MV-4-11 (cell line): ENCODE data around the gene APOL2.
A peak's percentile ranks its signal among the peaks of the same experiment; 100 is the strongest.
"Not testable (repeated sequence)": the region's sequence is repeated elsewhere in the genome, so short reads cannot be mapped to it uniquely, and the experiment has no call there.

ENCODE experiments used
- DNase-seq: peaks from one replicate; lab custom pipeline; 2025; lab: John Stamatoyannopoulos, UW

The APOL2 gene

DNA sequence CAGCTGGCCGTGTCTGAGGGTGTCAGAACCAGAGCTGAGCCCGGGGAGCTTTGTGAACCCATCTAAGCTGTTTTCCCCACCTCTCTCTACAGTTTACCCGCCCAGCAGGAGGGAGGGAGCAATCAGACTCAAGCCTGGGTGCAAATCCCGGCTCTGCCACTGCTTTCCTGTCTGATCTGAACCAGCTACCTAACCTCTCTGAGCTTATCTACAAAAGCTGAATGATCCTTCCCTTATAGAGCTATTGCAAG is 252 bp downstream of the APOL2 start:
- DNase-seq, result no peak

DNA sequence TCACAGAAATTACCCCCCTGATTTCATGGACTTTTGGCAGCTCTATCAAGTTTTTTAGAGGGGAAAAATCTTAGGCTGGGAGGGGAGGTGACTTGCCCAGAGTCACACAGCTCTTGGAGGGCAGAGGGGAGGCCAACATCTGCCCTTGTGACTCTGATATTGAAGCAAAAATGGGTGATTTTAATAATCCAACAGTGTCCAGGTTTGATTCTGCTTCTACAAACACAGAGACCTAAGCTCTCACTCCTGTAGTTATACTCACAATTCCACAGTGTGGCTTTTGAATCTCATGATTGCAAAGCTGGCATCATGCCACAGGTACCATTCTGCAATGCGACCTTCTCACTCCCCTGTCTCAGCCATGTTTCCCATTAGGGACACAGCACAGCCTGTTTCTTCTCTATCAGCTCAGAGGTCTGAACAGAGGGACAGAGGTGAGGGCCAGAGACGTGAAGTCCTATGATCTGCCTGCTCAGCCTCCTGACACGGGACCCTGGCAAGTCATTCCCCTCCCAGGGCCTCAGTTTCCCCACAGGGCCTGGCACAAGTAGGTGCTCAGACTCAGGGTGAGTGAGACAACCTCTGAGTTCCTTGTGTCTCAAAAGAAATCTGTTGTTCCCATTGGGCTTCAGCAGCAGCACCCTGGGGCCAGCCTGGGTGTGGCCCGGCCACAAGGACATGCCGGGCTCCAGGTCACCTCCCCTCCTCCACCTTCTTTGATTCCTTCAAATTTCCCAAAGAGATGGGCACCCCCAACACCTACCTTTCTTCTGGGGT is 766 bp downstream of the APOL2 start:
- DNase-seq, result no peak

DNA sequence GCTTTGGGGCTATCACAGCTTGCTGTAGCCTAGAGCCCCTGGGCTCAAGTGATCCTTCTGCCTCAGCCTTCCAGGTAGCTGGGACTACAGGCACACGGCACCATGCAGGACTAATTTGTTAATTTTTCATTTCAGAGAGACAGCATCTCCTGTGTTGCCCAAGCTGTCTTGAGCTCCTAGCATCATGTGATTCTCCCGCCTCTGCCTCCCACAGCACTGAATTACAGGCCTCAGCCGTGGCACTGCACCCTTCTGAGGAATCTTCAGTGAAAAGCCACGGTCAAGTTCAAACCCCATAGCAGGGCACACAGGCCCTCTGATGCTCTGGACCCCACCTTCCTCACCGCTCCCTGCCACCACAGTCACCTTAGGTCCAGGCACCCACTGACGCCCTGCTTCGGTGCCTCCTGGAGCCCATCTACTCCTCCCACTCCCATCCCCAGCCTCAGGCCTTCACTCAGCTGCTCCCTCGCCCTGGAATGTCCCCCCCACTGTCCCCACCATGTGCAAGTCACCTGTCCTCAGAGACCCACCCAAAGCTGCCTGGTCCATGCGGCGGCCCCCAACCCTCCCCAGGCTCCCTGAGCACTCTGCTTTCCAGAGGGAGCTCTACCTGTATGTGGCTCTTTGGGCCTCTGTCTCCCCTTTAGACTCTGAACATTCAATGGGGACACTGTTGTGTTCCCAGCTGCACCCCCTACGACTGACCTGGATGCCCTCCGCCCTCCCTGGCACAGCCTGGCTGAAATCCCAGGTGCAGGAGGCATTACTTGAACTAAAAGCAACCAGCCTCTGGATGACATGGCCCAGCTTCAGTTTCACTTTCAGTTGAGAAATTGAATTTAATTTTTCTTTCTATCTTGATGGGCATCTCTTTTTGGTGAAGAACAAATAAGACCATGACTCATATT is 1.6 kb downstream of the APOL2 start:
- DNase-seq, result peak; percentile 7

DNA sequence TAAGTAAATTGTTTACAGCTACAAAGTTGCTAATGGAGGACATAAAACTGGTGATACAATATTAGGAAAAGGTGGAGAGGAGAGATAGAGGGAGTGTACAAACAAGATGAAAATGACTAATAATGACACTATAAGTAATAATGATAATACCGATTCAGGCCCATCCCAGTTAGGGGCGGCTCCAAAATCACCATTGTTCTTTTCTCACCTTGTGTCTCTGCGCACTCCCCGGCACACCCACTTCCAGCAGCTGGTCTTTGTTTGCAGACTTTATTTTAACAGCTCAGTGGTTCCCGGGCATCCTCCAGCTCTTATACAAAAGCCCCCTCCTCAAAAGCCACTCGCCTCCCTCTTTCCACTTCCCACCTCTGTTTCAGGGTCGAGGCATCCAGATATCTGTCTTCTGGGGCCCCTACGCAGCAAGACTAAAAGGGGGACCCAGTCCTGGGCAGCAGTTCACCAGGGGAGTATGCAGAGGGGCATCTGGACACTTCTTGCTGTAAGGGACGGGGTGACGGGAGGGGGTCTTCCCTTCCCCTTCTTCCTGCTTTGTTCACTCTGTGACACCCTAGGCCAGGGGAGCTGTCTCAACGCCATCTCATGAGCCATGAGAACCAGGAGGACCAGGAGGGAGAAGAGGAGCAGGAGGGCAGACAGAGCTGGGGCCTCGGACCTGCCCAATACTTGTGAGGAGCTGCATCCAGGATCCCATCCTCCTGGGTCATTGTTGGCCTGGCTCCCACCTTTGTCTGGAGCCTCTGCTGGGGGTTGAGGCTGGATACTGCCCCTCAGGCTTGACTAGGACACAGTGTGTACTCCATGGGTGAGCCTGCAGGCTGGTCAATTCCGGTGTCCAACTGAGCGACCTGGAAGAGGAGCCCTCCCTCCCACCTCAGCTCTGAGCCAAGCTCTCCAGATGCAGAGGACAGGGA is 2.7 kb downstream of the APOL2 start:
- DNase-seq, result no peak

DNA sequence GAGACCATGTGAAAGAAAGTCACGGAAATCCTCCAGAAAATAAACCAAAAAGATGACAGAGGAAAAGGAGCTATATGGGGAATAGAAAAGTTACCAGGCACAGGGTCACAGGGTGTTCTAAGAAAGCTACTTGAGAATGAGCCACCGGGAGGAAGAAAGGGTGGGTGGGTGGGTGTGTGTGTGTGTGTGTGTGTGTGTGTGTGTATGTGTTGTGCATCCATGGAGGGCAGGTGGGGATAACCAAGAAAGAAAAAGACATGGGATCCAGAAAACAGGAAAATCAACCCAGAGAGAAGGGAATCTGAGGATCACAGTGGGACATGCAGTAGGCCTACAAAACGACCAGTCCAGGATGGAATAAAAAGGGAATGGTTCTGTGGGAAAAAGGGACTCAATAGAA is 3.7 kb downstream of the APOL2 start:
- DNase-seq, result no peak

DNA sequence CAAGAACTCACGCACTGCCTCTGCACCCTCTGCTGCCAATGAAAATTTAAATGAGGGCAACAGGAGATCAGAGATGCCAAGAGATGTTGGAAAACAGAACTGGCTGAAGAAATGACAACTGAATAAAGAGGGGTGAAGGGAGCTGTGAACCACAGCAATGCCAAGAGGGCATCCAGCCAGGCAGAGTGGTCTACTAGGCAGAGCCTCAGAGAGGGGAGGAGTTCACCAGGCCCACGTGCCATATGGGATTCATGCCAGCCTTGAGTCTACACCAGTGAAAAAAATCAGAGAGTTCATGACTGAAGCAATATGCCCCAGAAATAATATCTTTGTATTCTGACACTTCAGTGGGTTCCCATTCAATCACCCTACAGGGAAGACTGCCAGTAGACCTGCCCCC is 4.4 kb downstream of the APOL2 start:
- no peak for DNase-seq

DNA sequence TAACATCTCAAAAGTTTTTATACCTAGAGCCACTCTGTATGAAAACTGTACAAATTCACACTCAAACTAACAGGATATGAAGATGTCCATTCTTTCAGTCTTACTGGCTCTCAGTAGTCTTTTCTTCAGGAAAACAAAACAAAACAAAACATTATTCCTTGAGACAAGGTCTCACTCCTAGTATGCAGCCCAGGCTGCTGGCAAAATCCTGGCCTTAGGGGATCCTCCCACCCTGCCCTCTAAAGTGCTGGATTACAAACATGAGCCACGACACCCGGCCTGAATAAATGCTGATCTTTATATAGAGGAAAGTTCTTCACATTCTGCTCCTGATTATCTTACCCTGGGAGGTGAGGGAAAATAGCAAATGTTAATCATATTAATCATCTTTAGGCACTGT is 5.1 kb downstream of the APOL2 start:
- no peak for DNase-seq

DNA sequence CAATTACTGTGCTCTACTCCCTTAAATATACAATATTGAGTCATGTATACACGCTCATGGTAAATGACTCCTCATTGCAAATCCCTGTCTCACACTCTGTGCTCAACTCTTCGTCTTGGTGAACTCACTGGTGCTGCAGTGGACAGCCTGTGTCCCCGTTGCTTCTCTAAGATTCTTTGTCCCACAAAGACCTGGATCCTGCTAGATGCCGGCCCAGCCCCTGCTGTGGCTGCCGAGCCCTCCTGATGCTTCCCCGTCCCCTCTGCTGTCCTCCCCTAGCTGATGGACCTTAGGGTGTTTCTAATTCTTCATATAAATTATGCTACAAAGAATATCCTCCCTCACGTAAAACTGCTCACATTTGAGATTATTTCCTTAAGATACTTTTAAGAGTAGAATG is 5.5 kb downstream of the APOL2 start:
- DNase-seq, result no peak

DNA sequence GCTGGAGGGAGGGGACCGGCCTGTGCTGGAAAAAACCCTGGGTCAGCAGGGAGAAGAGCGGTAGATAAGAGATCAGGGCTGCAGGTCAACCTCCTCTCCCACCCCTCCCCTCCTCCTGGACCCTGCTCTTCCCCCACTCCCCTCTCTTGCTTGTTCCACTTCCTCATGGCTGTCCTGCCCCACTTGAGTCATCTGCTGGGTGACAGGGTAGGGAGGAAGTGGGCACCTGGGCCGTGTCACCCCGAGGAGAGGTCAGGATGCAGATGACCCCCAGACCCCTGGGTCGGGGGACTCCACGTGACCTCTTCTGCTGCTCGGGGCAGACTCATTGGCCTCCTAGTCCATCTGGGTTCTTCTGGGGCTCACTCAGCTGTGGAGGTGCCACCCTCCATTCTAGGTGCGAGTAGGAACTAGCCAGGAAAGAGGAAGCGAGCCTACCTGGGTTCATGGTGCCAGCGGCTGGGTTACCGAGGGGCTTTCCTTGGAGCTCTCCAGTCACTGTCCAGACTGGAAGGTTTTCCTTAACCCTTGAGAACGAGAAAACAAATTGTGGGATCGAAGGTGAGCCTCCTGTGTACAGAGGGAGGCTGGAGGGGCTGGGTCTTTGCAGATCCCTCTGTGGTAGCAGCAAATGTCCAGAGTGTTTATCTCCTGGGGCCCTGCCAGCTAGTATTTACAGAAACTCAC is 6.5 kb downstream of the APOL2 start:
- peak; percentile 18 for DNase-seq

DNA sequence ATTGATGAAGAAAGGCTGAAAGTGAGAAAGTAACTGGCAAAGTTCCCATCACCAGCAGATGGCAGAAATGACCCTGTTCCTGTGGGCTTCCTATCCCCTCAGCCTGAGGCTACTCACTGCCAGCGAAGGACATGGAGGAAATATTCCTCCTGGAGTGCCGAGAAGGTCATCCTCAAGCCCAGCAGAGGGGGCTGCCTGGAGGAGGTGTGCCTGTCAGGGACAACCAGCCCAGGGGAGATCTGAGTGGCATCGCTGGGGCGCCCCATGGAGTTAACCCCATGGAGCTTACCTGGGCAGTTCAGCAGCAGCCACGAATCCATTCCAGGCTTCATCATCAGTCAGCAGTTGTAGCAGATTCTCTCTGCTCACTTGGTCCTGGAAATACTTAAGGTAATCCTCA is 8.3 kb downstream of the APOL2 start:
- DNase-seq, result not testable (repeated sequence)

DNA sequence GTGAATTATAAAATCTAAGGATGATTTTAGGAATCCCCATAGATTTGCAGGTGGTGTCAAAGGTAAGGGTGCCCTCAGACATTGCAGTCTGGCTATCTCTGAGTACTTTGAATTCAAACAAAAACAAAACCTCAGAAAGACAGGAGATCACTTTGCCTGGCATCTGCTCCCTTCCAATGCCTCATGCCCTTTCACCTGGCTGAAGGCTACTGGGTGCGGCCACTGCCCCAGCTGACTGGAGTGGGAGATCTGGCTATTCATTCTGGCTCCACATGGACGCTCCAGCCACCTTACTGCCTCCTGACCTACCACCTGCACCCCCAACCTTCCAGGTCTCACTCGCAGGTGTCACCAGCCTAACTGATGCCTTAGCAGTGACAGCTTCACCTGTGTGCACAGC is 9.7 kb downstream of the APOL2 start:
- DNase-seq, result not testable (repeated sequence)

DNA sequence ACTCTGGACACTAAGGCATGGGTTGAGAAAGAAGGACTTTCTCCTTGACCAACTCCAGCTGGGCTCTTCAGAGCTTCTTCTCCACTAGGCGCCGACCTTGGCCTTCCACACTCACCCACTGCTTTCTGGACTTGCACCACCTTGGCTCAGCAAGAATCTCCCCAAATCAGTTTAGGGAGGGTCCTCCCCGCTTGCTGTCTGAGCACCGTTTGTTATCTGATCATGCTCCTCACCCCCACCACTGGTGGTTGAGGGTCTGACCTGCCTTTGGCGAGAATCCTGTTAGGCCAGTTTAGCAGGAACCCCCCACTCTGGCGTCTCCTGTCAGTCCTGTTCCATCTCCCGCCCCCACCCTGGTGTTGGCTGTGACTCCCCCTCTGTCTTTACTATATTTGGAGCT is 10.4 kb downstream of the APOL2 start:
- no peak for DNase-seq

DNA sequence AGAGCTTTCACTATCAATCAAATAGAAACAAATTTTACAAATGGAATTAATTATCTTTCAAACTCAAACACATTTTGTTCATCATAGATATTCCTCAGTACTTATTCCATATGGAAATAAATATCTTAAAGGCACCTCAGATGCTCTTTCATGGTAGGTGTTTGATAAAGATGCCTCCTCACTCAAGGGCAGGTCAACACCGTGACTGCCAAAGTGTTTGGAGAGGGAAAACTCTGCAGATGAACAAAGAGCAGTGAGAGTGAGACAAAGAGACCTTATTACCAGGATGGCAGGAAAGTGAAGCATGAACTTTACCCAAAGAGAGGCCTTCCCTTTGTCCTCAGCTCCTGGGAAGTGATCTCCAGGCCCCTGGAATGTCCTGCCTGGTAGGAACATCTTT is 11.0 kb downstream of the APOL2 start:
- DNase-seq, result not testable (repeated sequence)

DNA sequence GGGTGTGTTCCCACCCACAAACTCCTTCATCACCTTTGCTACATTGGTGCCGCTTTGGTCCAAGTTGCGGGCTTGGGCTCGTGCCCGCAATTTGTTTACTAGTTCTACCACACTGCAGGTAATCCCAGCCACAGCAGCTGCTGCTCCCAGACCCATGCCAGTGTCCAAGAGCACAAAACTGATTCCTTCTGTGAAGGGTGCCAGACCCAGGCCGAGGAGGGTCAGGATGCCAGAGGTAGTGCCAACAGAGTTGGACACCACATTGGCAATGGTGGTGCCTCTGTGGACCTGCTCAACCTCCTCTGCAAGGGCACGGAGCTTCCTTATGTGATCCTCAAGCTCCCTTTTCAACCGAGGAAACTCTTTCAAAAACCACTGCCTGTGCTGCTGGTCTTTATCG is 11.5 kb downstream of the APOL2 start:
- no peak for DNase-seq

DNA sequence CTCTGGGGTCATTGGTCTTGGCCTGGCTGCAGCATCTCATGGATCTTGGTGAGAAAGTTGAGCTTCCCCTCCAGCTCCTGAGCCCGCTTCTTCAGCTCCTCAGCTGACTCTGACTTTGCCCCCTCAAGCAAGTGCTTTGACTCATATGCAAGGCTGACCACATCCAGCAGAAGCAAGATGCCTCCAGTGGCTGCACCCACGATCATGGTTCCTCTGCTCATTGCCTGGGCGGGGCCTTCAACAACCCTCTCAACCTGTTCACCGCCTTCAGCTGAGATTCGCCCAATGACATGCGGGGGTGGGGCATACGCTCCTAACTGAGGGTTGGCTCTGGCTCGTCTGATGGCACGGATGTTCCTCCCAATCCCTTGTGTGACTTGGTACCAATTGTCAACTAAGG is 11.9 kb downstream of the APOL2 start:
- DNase-seq, result no peak

DNA sequence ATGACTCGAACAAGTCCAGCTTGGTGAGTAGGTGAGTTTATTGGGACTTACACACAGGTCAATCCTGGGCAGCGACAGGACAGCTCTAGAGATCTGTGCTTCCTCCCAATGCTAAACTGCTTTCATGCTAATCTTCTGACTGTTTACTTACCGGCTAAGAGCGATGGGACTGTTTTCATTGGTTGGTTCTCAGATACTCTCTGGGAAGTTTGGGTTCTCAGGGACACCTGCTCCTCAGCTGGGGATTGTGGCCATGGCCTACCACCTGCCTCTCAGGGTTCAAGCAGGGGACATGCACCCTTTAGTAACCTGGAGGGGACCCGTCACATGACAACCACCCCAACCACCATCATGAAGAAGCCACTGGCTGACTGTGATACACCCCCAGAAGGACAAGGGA is 13.1 kb downstream of the APOL2 start:
- no peak for DNase-seq

DNA sequence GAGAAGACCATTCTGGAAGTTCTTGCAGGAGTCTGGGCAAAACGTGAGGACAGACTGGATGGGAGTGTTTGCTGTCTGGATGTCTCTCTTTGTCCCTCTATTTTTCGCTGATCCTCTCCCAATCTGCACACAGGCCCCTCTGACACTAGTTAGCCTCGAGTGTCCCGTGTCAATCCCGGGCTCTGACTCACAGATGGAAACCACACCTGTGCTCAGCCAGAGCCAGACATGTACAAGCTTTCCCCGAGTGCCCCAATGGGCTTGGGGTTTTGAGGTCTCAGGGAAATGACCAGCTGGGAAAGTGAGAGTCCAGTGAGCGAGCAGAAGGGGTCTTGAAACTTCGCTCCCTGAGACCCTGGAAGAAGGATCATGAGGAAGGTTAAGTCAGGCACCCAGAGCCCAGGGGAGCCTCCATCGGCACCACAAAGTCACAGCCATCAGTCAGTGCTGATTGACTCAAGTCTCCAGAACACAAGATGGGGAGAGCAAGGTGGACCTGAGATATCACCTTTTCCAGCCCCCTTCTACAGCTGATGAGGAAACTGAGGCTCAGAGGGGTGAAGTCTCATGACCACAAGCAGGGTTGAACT is 13.9 kb downstream of the APOL2 start:
- no peak for DNase-seq

DNA sequence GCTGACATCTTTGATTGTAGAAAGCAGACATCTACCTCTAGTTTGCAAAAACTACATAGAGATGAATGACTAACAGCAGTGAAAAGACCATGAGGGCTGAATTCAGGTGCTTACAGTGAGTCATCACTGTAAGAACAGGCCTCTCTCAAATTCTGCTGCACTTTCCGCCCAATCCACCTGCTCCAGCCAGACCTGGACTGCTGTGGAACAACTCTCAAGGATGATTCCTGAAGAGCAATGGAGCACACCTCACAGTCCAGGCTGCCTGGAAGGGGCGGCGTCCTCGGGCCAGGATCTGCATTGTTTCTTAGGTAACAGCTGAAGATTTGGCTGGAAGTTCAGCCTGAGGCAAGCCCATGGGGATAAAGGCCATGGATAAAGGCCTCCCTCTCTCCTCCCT is 15.1 kb downstream of the APOL2 start:
- no peak for DNase-seq

DNA sequence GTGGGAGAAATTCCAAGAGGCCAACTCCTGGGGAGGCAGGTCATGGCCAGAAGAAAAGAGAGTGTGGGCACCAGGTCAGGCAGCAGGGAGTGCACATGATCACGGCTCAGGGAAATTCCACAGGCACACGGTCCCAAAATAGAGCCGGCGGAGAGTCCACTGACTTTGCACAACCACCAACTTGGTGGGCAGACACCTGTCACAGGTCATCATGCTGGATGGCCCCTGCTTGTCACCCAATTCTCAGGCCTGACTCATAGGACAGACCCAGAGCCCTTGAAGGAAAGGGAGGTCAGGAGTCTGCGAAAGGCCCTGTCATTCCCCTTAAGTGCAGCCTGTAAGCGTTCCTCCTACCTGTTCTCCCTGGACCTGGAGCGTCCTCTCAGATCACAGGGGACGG is 15.8 kb downstream of the APOL2 start:
- no peak for DNase-seq

DNA sequence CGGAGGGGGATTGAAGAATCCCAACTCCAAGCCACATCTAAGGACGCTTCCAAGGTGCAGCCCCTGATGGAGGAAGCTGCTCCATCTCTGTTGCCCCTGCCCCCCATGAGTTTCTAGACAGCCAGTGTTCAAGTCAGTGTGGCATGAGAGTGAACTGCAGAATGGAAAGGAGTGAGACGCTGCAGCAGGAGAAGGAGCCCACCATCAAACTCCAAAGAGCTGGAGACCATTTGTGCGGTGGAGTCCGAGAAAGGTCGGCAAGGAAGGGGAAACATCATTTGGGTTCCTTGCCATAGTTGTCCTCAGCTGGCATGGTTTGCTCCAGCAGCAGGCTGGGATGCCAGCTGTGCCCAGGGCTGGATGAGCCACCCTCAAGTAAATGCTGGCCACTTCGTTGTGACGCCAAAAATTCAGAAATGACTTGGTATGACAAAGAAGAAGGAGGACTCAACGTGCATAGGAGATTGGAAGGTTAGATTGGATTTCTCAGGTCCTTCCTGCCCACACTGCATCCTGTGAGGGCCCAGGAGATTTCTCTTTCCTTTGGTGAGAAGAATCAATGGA is 16.4 kb downstream of the APOL2 start:
- DNase-seq, result no peak
